Osteoblast (primary cell): Measurements from ENCODE around the gene GFM2. TPM values are rescaled to one million over a fixed set of nuclear protein-coding genes. Genes with fewer than 3 reads are reported as not detected.

Experiments used
- DNase-seq: peaks from one replicate; pipeline ENCODE4 v3.0.0; 2011; ENCODE audit warnings: low spot score, mixed read lengths; ENCODE audit not compliant: insufficient read length; ENCODE audit errors: missing footprints
- H2AFZ ChIP-seq: 2 replicates; pipeline ENCODE4 v1.6.0; 2011; ENCODE audit warnings: mild to moderate bottlenecking, low read length
- H3K27ac ChIP-seq: 2 replicates; pipeline ENCODE4 v1.5.1; 2011; ENCODE audit warnings: mild to moderate bottlenecking, low read depth, low read length, moderate library complexity
- H3K27me3 ChIP-seq: 2 replicates; pipeline ENCODE4 v1.6.0; 2012; ENCODE audit warnings: mild to moderate bottlenecking, control low read depth, inconsistent platforms, low read length, moderate library complexity; ENCODE audit not compliant: insufficient read depth
- H3K36me3 ChIP-seq: 2 replicates; pipeline ENCODE4 v1.5.1; 2011; ENCODE audit warnings: mild to moderate bottlenecking, low read length, control low read depth, moderate library complexity; ENCODE audit not compliant: insufficient read depth
- H3K4me1 ChIP-seq: 2 replicates; pipeline ENCODE4 v1.5.1; 2011; ENCODE audit warnings: mild to moderate bottlenecking, low read length, control low read depth, moderate library complexity; ENCODE audit not compliant: insufficient read depth
- H3K4me2 ChIP-seq: 2 replicates; pipeline ENCODE4 v1.6.0; 2011; ENCODE audit warnings: mild to moderate bottlenecking, low read length; ENCODE audit not compliant: insufficient read depth
- H3K4me3 ChIP-seq: fragments of 200-600 bp; sonication (generic); 3 replicates; pipeline ENCODE4 v1.5.1; 2012; ENCODE audit warnings: mild to moderate bottlenecking, low read length, inconsistent platforms; ENCODE audit not compliant: insufficient read depth
- H3K79me2 ChIP-seq: 2 replicates; pipeline ENCODE4 v1.6.0; 2012; ENCODE audit warnings: mild to moderate bottlenecking, low read length, control low read depth, inconsistent platforms; ENCODE audit not compliant: insufficient read depth
- H3K9me3 ChIP-seq: 2 replicates; pipeline ENCODE4 v1.5.1; 2011; ENCODE audit warnings: low read depth, low read length, control low read depth
- H4K20me1 ChIP-seq: 2 replicates; pipeline ENCODE4 v1.6.0; 2012; ENCODE audit warnings: mild to moderate bottlenecking, low read length, control low read depth; ENCODE audit not compliant: insufficient read depth
- small RNA-seq: library from RNA; depleted of rRNA; stranded (forward); fragments of <200 nt; gene quantifications from one replicate; pipeline ENCODE3, GENCODE V24; 2012
- total RNA-seq: library from RNA; depleted of rRNA; stranded (reverse); fragments of >200 nt; gene quantifications from 2 replicates; pipeline ENCODE4 v1.2.3, GENCODE V29; 2012
- TF ChIP-seq, protein P1 (sequence below): IDR thresholded peaks from 2 replicates; pipeline ENCODE4 v1.5.1; 2011; ENCODE audit warnings: mild to moderate bottlenecking, low read depth, low read length, moderate library complexity; ENCODE audit errors: extremely low read depth

Gene GFM2
- total RNA-seq, 1 donor, result 22.8 TPM

DNA sequence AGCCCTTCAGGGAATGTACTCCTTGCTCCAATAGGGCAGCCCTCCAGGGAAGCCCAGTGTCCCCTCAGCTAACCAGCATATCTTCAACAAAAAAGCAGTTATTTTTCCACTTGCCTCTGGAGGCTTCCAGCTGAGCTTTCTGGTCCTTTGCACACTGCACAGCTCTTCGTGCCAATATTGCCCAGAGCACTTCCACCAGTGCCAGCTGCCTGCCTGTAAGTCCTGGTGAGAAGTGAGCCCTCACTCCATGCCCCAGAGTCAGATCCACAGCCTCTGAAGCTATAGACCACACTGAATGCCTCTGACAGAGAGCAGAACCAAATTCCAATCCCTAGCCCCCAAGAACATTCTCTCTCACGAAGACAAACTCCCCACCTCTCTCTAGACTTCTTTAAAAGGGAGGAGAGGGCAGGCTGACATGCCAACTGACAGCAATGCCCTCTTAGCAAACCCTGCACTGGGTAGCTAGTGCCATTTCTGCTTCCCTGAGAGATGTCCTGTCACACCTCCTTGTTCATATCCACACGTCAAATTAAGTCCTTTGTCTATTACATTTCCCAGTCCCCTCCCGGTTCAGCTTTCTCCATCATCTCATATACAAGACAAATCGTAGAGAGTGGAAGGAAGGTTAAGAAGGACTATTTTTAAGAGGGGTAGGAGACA, 94.6 kb downstream of the GFM2 start:
- peaks cover 9% of the 10 kb centered on the region for H3K27me3 ChIP-seq
- no peaks in the 10 kb centered on the region for H4K20me1 ChIP-seq
- peaks cover 12% of the 10 kb centered on the region for H3K4me1 ChIP-seq
- no peak overlapping the region for H2AFZ ChIP-seq
- no peak for DNase-seq
- H3K79me2 ChIP-seq, result no peaks in the 10 kb centered on the region
- TF ChIP-seq, protein P1, sequence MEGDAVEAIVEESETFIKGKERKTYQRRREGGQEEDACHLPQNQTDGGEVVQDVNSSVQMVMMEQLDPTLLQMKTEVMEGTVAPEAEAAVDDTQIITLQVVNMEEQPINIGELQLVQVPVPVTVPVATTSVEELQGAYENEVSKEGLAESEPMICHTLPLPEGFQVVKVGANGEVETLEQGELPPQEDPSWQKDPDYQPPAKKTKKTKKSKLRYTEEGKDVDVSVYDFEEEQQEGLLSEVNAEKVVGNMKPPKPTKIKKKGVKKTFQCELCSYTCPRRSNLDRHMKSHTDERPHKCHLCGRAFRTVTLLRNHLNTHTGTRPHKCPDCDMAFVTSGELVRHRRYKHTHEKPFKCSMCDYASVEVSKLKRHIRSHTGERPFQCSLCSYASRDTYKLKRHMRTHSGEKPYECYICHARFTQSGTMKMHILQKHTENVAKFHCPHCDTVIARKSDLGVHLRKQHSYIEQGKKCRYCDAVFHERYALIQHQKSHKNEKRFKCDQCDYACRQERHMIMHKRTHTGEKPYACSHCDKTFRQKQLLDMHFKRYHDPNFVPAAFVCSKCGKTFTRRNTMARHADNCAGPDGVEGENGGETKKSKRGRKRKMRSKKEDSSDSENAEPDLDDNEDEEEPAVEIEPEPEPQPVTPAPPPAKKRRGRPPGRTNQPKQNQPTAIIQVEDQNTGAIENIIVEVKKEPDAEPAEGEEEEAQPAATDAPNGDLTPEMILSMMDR, result no peak
- no peak overlapping the region for H3K27ac ChIP-seq
- no peaks in the 10 kb centered on the region for H3K36me3 ChIP-seq
- no peaks in the 10 kb centered on the region for H3K9me3 ChIP-seq
- no peak overlapping the region for H3K4me3 ChIP-seq
- H3K4me2 ChIP-seq, result no peak overlapping the region

Small RNAs within 50 kb of the gene (small RNA-seq; reads per million reads assigned to genes)
- not detected for gene RNU6-658P

Other genes starting within 250 kb of the GFM2 start
- 86.0 and 109 TPM in 2 replicates for gene ENC1, start 126.4 kb downstream of the GFM2 start, total RNA-seq
- gene HEXB, start 81.9 kb downstream of the GFM2 start, total RNA-seq, result 267 and 313 TPM in 2 replicates
- 75.6 and 82.8 TPM in 2 replicates for gene NSA2, start 132 bp upstream of the GFM2 start, total RNA-seq
- gene FAM169A, start 99.3 kb upstream of the GFM2 start, total RNA-seq, result under 0.01 TPM in 2 replicates